HL-60/S4 treated with phorbol 12-myristate 13-acetate at 8.2 ng/mL for 4 days and 3 days (cell line): ENCODE data around the gene RCN1.

Source experiments
- in situ Hi-C: fragments of 300-500 bp; cut with MboI; formaldehyde crosslinking; loops from 2 replicates; pipeline ENCODE4 v1.15.0; 2022; ENCODE audit warnings: low sequenced_read_pairs

Gene RCN1

DNA sequence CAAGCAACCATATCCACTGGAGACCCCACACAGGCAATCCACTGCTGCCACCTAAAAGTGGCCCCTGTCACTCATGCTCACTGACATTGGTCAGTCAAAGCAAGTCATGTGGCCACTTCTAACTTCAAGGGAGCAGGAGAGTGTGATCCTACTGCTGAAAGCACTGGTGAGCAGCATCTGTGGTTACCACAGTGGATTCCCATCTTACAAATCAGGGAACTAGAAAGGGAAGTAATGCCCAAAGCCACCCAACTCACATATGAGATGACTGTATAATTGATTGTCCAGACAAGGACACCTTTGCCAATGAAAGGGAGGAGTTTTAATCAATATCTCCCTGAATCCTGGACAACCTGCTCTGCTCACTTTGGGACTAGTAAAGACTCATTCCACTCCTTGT is 17.7 kb downstream of the RCN1 start:
- in situ Hi-C loops = no loop called here

- in situ Hi-C loops = no loop called here
These were observed 18.3 kb downstream of the RCN1 start for GRCh38 chr11:32109138-32109537.

DNA sequence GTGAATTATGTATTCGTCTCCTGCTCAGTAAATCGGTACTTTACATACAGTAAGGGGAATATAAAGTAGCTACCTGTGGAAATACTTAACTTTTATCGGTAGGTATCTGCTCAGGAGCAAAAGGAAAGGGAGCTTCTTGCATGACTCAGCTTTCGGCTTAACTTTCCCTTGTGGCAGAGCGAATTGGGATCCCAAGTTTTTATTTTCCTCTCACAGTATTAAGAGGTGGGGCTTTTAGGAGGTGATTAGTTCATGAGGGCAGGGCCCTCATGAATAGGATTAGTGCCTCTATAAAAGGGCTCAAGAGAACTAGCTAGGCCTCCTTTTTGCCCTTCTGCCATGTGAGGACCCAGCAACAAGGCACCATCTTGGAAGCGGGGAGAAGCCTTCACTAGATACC is 18.7 kb downstream of the RCN1 start:
- in situ Hi-C loops = no loop called here

GRCh38 chr11:32110795-32111194 is 19.9 kb downstream of the RCN1 start:
- in situ Hi-C loops = loop anchor here (10.0 kb wide), 1 partner anchor 64 kb away; no protein-coding TSS in a partner anchor

DNA sequence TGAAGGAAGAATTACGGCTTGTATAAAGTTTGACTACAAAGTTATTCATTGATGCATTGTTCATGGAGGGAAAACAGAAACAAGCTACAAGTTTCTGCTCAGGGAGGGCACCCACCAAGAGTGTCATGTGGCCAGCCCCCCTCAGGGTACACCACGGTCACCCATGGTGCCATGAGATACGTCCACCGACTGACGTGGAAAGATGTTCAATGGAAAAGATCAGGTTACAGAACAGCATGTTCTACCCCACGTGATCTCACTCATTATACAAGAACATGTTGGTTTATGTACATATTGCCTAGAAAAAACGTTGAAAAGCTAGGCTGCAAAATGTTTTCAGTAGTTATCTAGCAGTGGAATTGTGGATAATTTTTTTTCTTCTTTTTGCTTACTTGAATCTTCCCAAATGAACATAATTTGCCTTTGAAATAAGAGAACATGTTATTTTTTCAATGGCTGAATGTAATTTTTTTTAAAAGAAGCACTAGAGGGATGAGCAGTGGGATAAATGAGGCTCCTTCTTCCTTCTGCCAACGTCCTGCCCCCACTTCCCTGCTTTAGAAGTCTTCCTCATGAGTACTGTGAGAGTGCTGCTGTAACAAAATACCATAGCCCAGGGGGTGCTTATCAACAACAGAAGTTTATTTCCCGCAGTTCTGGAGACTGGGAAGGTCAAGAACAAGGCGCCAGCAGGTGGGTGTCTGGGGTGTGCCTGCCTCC is 22.5 kb downstream of the RCN1 start:
- in situ Hi-C loops = loop anchor here (10.0 kb wide), 1 partner anchor 61 kb away; no protein-coding TSS in a partner anchor

DNA sequence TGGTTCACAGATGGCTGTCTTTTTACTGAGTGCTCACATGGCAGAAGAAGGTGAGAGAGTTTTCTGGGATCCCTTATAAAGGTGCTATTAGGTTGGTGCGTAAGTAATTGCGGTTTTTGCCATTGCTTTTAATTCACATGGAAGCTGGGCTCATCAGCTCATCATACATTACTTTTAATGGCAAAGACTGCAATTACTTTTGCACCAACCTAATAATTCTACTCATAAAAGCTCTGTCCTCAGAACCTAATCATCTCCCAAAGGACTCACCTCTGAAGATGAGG is 23.0 kb downstream of the RCN1 start:
- in situ Hi-C loops = loop anchor here (10.0 kb wide), 1 partner anchor 61 kb away; no protein-coding TSS in a partner anchor

DNA sequence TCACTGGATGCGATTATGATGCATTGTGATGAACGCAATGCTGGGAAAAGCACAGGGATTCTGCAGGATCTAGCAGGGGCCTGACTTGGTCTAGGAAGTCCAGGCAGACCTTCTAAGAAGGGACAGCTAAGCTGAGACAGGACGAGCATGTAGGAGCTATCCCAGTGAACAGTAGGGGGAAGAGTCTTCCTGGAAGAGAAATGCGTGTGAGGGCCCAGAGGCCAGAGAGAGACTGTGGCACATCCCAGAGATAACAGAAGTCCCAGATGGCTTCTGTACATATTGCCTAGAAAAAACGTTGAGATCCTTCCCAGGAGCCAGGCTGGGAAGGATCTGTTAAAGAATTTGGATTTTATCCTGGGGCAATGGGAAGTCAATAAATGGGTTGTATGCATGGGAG is 24.6 kb downstream of the RCN1 start:
- in situ Hi-C loops = loop anchor here (10.0 kb wide), 1 partner anchor 59 kb away; no protein-coding TSS in a partner anchor

- in situ Hi-C loops = loop anchor here (10.0 kb wide), 1 partner anchor 58 kb away; no protein-coding TSS in a partner anchor
These were observed 25.8 kb downstream of the RCN1 start for GRCh38 chr11:32116668-32117067.

GRCh38 chr11:32118025-32118974 is 27.4 kb downstream of the RCN1 start:
- in situ Hi-C loops = loop anchor here (10.0 kb wide), 1 partner anchor 57 kb away; no protein-coding TSS in a partner anchor

GRCh38 chr11:32119139-32119538 is 28.3 kb downstream of the RCN1 start:
- in situ Hi-C loops = loop anchor here (10.0 kb wide), 1 partner anchor 56 kb away; no protein-coding TSS in a partner anchor

- in situ Hi-C loops = no loop called here
These were observed 30.1 kb downstream of the RCN1 start for GRCh38 chr11:32121012-32121411.

- in situ Hi-C loops = no loop called here
These were observed 31.3 kb downstream of the RCN1 start for GRCh38 chr11:32122200-32122599.

DNA sequence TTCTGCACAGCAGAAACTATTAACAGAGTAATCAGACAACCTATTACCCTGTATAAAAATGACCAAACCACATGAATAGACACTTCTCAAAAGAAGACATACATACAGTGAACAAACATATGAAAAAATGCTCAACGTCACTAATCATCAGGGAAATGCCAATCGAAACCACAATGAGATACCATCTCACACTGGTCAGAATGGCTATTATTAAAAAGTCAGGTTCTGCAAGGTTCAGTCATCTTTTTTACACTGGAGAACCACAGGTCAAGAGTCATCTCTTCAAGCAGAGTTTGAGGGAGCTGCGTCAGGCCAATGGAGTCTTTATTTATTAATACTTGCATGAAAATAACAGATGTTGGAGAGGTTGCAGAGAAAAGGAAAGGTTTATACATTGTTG is 40.4 kb downstream of the RCN1 start:
- in situ Hi-C loops = no loop called here

DNA sequence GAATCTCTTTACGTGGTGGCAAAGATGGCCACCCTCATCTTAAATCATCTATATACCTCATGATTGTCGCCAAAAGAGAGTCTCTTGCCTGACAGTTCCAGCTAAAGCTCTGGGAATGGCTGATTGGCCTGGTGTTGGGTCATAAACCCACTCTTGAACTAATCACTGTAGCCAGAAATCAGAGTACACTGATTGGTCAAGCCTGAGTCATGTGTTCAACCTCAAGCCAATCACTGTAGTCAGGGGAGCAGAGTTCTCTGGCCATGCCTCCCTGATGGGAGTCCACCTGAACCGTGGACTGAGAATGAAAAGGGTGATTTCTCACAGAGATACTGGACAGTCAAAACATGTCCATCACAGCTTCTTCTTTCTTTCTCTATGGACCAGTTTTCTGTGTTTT is 45.8 kb downstream of the RCN1 start:
- in situ Hi-C loops = no loop called here

DNA sequence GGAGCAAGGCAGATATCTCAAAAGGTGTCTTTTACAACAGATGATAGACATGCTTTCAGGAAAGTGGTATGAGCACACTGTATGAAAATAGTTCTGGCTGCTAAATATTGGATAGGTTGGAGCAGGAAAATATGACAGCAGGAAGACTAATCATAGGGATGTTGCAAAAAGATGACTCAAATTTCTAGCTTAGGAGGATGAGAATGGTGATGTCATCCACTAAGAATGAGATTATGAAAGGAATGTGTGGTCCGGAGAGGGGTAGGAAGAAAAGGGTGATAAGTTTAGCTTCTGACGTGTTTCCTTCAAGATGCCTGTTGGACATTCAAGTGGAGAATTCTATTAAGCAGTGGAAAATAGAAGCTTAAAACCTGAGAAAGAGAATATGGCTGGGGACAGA is 46.4 kb downstream of the RCN1 start:
- in situ Hi-C loops = no loop called here

DNA sequence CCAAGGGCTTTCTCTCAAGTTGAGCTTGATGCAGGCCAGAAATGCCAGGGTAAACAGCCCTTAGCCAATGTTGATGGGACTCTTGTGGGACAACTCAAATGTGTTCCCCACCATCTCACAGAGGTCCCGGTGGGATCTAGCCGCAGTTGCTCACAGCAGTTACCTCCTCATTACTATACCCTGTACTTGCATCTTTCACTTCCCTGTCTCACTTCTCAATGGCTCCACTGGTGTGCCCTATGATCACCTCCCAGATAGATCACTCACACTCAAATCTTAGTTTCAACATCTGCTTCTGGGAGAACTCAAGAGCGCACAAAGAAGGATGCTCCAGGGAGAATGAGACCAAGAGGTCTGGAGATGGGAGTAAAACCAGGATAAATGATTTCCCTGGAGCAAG is 47.0 kb downstream of the RCN1 start:
- in situ Hi-C loops = no loop called here

- in situ Hi-C loops = no loop called here
These were observed 48.0 kb downstream of the RCN1 start for GRCh38 chr11:32138902-32139301.

GRCh38 chr11:32139896-32140520 is 49.1 kb downstream of the RCN1 start:
- in situ Hi-C loops = no loop called here

- in situ Hi-C loops = no loop called here
These were observed 51.1 kb downstream of the RCN1 start for GRCh38 chr11:32141745-32142546.

DNA sequence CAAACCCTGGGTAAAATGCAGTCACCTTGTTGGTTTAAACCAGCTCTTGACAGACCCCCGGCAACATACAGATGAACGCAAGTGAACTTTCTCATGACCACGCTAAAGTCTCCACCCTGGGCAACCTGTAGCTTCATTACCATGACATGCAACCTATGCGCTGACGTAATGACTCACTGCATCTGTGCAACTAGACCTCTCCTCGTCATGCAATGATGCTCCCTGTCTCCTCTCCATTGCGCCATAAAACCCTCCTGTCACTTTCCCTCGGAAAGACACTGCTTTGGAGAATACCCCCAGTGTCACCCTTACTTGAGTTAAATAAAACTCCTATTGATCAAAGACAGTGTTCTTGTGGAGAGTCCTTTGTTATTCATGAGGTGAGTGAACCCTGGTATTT is 52.5 kb downstream of the RCN1 start:
- in situ Hi-C loops = no loop called here

GRCh38 chr11:32145282-32145681 is 54.4 kb downstream of the RCN1 start:
- in situ Hi-C loops = no loop called here
